Stimulated activated CD8-positive, alpha-beta memory T cell treated with anti-CD3 and anti-CD28 coated beads, Interleukin-12 subunit alpha, Interleukin-12 subunit beta, amount 100 ng/mL, for 4 hours (primary cell): ENCODE data around the gene NDUFS1.
"Not testable (repeated sequence)": the region's sequence is repeated elsewhere in the genome, so short reads cannot be mapped to it uniquely, and the experiment has no call there.

Source experiments
- DNase-seq: peaks from one replicate; pipeline ENCODE4 v3.0.0-alpha.2; 2020; ENCODE audit warnings: low read depth

NDUFS1 gene

DNA sequence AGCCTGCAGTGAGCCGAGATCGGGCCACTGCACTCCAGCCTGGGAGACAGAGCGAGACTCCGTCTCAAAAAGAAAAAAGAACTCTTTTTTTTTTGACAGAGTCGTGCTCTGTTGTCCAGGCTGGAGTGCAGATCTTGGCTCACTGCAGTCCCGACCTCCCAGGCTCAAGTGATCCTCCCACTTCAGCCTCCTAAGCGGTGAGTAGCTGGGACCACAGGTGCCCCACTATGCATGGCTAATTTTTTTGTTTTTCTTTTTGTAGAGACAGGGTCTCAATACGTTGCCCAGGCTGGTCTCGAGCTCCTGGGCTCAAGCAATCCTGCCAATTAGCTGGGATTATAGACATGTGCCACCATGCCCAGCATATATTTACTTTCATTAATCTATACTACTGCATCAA is 60.8 kb downstream of the NDUFS1 start:
- DNase-seq, result no peak

DNA sequence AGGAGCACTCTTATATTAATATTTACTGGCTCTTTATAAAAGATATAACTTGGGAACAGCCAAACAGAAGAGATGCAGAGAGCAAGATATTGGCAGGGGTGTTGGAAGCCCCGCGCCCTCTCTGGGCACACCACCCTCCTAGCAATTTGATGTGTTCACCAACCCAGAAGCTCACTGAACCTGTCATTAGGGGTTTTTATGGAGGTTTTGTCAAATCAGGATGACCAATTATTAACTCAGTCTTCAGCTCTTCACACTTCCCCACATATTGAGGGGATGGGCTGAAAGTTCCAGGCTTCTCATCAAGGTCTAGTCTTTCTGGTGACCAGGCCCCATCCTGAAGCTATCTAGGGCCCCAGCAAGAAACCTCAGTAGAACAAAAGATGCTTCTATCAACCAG is 62.4 kb downstream of the NDUFS1 start:
- DNase-seq, result no peak

DNA sequence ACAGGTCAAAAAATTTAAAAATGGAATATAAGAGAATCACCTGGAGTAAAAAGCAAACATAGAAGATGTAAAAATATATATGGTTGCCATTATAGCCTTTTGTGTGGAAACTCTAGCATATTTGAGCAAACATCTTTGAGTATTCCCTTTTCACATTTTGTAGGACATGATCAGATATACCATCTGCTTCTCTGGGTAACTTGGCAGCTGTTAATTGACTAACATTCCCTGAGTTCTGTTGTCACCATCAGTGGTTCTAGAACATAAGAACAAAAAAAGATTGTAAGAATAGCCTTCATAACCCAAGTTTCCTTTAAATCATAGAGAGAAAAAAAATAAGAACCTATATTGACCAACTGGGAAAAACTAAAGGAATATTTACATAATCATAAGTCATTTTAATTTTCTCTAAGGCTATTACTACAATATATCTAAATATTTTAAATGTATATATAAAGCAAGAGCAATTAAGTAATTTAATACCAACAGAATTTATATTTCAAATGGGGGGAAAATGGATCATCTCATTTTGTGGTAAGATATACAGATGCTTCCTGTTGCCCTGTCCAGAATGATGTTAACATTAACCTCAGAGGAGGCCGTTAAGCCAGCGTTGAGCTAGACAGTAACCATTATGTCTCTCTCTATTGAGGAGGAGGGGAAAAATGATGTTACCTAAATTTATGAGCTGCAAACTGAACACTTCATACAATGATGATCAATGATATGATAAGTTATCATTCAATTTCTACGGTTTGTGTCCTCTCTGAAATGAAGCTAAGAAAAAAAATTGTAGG is 63.5 kb downstream of the NDUFS1 start:
- no peak for DNase-seq

DNA sequence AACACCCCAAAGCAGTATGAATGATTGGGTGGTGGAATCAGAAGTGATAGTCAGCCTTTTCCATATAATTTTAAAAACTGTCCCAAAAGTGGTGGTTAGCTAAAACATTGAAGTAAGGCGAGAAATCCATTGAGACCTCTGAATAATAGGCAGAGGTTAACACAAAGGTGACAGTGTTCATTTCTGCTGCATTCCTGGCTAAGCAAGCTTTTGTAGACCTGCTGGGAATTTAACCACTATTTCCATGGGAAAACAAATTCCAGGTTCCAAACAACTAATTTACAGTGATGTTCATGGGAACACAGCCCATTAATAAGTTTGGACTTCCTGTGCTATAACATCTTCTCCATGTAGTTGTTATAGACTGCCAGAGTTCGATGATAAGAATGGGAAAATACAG is 66.9 kb downstream of the NDUFS1 start:
- no peak for DNase-seq

DNA sequence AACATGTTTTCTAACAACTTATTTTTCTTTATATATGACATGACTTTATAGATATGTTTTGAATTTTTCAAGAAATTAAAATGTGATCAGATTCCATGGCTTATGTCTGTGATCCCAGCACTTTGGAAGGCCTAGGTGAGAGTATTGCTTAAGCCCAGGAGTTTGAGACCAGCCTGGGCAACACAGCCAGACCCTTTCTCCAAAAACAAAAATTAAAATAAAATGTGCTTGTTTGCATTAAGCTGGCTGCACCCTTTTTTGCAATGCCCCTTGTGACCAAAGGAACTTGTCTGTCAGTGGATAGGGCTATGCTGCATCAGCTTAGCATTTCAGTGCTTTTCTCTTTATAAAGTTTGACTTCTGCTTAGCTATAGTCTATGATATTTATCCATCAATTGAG is 71.0 kb downstream of the NDUFS1 start:
- no peak for DNase-seq

DNA sequence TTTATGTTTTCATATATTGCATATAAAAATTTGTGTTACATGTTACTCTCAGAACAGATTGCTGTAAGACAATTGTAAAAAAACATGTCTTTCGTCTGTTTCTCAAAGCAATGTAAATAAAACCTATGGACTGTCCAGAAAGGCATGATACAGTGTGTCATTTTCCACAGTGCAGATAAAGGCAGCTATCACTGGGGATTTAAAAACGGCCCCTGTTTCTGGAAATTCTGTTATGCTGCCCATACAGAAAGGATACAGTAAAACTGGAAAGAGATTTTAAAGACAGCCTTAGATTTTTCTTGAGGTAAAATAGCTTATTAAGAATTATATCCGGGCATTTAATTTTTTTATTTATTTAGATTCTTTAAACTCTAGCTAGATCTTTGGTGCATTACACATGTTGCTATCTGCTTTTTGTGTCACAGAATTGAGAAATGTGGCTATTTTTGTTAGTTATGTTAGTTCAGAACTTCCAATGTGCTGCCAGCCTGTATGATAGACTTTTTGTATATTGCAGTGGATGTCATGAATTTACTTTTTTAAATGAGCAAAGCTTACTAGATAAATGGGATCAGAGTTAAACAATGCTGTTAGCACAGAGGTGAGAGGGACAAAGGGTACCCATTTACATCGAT is 72.4 kb downstream of the NDUFS1 start:
- no peak for DNase-seq

DNA sequence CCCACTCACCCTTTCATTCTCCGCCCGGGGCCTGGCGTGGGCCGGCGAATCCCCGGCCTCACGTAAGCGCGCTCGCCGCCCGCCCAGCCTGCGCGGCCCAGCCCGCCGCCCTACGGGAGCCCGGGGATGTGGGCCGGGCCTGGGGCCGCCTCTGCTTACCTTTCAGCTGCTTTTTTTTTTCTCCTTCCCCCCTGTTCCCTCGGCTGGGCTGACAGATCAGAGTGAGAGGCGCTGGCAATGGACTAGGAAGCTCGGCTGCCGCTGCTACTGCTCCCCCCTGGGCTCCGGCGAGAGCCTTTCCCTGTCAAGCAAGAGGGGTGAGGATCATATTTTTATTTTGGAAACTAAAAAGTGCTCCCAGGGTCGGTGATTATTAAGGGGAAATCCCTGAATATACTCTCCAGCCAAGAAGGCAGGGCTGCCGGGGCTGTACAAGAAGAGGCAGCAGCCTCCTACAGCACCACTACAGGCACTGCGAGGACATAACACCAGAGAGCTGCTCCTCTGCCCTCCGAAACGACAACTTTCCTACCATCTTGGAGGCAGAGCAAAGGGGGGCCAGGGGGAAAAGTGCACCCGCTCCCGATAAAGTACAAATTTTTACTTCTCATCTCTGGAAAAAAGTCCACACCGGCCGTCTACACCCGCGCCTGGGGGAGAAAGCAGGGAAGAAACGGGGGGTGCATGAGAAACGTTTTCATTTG is 73.3 kb downstream of the NDUFS1 start, which contains the start of gene INO80D:
INO80D (minus strand) TSS at position 433 of the 704 bp plus-strand sequence. CDS start 23,158 bp downstream, outside the sequence.
- DNase-seq, result peak; percentile 58

DNA sequence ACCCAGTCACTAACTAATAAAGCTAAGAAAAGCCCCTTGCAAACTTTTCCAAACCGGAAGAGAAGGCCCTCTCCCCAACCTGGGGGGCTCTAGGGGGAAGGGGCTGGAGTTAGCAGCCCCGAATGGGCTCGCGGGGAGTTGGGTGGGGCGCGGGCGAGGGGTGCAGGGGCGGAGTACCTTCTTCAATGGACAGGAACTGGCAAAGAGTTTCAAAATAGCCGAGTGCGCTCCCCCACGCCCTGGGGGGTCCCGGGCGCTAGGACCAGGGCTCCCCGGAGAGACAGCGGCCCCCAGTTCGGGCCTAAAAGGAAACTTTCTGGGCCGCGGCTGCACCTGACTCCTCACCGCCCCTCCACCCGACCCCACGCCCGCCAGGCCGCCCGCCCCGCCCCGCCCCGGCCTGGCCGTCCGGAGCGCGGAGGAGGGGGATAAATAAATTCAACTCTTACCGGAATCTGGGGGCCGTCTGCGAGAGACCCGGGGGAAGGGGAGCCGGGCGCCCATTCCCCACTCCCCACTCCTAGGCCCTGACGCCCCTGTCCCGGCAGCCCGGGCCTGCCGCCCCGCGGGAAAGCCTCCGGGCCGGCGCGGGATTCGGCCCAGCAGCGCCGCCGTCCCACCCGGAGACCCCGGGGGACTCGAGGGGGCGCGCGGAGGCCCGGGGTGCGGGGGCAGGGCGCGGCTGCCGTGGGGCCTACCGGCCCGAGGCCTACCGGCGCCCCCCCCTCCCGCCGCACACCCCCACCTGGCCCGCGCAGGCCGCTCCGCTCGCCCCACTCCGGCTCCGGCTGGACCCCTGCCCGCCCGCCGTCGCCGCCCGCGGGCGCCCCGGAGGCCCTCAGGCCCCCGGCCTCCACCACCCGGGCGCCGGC is 74.1 kb downstream of the NDUFS1 start:
- DNase-seq, result peak; percentile 25

DNA sequence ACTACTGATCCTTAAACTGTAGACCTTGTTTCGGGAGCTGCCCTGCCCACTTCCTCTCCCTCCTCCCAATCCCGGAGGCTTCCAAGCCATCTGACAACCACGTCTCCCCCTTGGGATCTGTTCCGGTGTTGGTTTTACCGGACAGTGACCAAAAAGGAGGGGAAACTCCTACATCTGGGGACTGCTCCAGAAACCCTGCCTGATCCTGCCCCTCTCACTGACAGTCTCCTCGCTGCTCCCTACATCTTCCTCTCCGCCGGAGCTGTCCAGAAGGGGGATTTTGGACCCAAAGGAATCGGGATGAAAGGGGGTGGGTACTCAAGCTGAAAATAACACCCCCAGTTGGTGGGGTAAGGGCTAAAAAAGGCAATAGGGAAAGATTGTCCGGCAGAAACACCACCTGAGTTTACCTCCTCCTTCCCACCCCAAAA is 74.8 kb downstream of the NDUFS1 start:
- DNase-seq, result peak; percentile 3

DNA sequence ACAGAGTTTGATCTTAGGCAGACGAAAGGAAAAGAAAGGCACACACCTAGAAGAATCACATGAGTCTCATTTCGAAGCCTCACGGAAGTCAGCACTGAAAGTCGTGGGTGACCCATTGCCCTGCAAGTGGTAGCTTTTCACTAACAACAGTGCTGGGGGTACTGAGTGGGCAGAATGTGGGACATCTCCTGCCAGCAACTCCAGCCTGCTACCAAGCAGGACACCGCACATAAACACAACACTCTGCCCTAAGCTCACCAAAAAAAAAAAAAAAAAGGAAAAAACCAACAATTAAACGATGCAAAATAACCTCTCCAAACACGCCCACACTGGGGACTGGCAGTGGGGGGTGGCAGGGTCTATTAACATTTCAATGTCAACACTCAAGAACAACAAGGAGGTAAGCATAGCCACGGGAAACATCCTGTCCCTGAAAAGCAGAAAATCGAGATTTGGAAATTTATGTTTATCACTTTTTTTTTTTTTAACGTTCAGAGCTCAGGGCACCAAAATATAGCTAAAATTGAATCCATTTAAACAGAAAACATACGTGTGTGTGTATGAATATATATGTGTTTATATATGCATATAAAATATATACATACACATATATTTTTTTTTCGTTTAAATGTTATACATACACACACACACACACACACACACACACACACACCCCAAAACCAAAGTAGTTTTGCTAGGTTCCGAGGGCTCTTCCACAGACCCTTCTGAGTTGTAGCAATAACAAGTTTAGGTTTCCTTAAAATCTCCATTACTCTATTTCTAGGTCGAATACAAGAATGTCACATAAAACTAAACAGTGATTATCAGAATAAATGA is 75.4 kb downstream of the NDUFS1 start:
- no peak for DNase-seq

DNA sequence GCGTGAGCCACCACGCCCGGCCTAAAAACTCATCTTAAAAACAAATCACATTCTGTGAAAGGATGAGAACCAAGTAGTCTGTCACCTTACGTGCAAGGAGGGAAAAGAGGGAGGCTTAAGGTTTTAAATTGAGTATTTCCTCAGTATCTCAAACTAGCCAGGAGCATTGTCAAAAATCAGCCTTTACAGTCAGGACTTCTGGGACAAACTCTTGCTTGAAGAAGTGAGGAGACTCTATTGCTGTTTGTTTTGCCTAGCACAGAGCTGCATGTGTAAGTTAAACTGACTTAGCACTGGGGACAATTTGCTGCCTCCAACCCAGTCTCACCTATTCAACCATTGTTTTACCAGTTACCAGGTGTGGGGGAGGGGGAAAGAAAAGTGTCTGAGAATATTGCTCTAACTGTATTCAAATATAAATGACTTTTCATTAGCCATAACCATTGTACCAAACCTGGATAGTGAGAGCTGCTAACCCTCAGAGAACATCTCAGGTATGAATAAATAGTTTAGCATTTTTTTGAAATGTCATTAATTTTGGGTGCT is 76.9 kb downstream of the NDUFS1 start:
- DNase-seq, result no peak

DNA sequence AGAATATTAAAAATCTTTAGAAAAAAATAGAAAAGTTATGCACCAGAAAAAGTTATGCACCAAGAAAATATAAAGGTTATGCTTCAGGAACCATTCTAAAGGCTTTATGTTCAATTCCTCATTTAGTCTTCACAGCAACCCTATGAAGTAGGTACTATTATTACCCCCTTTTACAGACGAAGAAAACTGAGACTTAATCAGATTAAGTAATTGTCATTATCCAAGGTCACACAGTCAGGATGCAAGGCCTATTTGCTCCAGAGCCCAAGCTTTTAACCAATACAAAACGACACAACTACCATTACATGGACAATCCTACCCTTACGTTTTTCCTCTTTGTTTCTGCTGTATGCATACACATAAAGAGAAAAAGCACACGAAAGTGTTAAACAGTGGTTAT is 78.3 kb downstream of the NDUFS1 start:
- no peak for DNase-seq

DNA sequence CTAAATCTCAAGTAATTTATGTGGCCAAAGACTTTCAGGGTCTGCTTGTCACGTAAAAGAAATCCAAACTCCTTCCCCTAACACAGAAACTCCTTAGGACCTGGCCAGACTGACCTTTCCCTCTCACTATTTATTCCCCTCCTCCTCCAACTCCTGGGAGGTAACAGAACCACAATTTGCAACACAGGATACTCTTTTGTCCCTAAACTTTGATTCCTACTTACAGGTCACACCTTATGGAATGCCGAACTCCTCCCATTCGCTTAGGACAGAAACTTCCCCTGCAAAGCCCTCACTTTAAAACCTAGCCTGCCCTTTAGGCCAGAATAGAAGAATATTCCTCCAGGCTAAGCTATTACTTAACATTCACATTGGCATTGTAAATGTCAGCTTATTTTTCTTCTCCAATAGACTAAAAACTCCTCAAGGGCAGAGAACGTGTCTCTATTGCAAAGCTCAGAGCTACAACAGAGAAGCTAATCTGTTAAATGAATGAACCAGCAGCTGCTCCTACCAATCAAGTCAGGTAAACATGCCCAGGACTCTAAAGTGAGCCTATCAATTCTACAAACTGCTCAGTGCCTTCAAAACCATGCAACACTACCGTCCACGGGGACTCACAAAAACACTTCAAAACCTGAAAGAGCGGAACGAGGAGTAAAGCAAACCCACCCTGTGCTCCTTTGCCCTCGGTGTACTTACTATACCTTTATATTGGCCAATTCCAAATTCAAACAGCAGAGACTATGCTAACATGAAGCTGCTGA is 79.4 kb downstream of the NDUFS1 start:
- no peak for DNase-seq

DNA sequence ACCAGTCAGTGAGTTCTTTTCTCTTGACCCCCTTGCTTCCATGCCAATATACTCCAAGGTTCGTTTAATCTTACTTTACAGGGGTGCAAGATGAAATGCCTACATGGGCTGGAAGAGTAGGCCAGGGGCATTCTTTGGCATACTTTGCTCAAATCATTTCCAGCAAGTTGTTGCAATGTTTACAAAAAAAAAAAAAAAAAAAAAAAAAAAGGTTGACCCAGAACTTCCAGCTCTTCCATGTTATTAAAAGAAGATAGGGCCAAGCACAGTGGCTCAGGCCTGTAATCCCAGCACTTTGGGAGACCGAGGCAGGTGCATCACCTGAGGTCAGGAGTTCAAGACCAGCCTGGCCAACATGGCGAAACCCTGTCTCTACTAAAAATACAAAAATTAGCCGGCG is 81.4 kb downstream of the NDUFS1 start:
- not testable (repeated sequence) for DNase-seq

DNA sequence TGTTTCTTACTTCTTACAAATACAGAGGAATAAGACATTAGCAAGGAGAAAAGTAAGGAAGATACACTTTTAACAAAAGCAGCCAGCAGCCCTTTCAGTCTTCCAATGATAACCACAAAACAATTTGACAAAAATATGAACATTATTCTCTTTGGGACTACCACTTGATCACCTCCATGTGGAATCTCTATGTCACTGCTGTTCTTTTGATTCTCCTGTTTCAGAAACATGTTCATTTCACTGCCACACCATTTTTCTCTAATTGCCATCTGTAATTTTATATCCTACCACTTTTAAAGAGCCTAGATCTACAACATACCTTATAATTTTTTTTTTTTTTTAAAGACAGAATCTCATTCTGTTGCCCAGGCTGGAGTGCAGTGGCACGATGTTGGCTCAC is 84.1 kb downstream of the NDUFS1 start:
- DNase-seq, result no peak

DNA sequence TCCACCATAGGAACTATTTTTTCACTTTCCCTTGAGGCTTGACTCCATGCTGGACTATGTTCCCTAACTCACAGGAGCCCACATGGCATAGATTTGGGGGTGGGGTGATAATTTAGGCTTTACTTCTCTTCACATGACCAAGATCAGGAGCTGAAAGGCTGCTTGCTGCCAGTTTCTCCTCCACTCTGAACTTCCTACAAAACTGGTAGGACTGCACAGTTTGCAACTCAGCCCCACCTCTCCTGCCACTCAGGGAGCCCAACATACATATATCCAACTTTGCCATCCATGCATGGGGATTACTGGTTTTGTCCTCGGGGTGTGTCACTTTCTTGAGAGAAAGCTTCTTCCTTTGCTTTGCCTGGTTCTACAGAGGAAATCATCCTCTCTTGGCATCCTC is 87.4 kb downstream of the NDUFS1 start:
- DNase-seq, result no peak

DNA sequence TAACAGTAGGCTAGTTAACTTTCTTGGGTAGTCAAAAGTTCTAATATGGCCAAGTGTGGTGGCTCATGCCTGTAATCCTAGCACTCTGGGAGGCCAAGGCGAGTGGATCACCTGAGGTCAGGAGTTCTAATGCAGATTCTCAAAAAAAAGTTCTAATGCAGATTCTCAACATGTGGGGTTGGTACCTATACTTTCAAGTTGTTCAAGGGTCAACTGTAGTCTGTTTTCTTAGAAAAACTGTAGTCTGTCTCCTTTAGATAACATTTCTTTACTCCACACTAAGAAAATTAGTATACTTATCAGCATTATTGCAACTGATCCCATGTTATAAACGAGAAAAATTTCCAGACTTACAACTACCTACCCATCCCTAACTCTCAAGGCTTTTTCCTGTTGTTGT is 89.8 kb downstream of the NDUFS1 start:
- no peak for DNase-seq

DNA sequence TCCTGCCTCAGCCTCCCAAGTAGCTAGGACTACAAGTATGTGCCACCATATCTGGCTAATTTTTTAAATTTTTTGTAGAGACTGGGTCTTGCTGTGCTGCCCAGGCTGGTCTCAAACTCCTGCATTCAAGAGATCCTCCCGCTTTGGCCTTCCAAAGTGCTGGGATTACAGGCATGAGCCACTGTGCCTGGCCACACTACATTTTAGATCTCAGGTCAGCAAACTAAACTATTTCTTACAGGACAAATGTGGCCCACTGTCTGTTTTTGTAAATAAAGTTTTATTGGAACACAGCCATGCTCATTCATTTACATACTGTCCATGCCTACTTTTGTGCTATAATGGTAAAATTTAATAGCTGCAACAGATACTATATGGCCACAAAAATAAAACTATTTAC is 91.0 kb downstream of the NDUFS1 start:
- no peak for DNase-seq
